HG02798 (cell line): Measurements from ENCODE around the gene SPTBN4.
A peak's percentile ranks its signal among the peaks of the same experiment; 100 is the strongest.

Experiments used
- ATAC-seq: cut with Tn5 transposase; IDR thresholded peaks from one replicate; pipeline ENCODE4 v1.9.1; 2021; ENCODE audit warnings: mild to moderate bottlenecking; ENCODE audit not compliant: unreplicated experiment, poor library complexity

SPTBN4 gene

DNA sequence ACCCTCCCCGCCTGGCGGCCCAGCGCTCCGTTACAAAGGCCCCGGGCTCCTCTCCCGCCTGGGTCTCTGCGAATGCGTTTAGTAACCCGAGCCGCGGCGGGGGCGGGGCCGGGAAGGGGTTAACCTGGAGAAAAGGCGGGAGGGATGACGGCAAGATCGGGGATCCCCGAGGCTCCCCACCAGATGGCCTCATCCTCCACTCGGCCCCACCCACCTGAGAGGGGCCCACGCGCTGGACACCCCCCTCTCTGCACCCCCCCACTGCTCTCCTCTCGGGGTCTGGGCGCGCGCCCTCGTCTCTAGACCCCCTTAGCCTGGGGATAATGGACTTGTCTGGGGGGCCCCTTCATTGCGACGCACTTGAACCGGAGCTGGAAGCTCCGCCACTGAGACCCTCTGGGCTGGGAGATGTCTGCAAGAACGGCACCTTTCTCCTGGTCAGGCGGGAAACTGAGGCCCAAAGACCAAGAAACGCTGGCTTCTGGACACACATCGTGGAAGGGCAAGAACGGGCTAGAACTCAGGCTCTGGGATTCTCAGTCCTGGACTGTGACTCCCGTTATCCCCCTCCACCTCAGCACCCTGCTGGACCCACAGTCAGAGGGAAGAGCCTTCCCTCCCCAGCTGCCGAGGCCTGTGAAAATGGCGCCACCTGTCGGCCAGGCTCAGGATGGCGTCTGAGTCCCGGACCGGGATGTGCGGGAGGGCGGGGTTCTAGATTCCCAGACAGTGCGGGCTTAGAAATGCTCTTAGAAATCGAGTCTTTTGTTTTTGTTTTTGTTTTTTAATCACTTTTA lies 131.5 kb downstream of the SPTBN4 start:
- ATAC-seq: peak; percentile 54

DNA sequence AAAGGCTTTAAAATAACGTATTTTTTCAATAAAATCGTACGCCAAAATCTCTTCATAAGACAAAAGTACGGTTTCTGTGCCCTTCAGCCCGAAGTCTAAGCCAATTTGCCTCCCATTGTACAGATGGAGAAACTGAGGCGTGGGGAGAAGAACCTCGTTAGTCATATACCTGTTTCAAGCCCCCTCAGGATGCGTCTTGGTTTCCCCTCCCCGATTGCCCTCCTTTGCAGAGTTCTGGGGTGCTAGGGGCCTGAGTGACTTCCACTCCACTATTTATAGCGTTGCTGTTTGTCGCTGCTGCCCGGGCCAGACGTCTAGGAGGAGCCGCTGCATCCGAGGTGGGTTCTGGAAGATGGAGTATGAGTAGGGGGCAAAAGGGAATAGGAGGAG lies 132.1 kb downstream of the SPTBN4 start:
- ATAC-seq: no peak

DNA sequence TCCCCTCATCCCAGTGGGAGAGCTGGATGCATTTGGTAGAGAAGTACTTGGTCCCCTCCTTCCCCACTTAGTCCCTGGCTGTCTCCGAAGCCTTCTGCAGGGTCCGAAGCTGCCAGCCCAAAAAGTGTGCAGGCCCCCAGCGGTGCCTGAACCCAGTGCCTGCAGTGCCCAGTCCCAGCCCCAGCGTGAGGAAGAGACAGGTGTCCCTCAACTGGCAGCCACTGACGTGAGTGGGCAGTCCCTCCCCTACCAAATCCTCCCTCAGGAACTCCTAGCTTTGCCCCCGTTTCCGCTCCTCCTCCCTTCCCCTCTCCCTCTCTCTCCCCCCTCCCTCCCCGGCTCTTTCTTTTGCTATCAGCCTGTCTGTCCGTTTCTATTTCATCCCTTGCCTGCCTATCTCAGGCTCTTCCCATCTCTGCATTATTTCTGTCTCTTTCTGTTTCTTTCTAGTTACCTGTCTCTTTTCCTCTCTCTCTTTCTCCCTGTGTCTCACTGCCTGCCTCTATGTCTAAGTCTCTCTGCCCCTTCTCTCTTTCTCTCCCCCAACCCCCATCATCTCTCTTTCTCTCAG lies 132.6 kb downstream of the SPTBN4 start:
- ATAC-seq: no peak

DNA sequence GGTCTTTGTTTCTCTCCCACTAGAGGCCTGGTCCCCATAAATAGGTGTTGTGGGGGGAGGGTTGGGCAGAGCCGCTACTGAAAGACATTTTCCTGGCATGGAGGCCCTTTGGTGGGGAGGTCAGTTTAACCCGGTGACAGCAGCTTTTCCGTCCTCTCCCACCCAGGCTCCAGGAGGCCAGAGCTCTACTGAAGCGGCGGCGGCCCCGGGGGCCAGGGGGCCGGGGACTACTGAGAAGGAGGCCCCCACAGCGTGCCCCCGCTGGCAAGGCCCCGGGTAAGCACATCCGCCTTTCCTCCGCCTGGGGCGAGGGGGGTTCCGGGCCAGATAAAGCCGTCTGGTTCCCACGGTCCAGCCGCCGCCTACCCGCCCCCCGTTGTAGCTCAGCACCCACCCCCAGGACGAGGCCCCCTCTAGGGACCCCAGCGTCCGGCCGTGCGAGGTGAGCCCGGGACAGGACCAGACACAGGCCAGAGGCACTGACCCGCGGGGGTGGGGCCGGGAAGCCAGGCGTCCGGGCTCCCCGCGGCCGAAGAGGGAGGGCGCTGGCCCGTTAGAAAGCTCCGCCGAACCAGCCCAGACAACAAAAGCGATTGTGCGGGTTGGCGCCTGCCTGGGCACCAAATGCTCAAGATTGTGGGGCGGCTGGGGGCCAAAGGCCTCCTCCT lies 133.2 kb downstream of the SPTBN4 start:
- ATAC-seq: no peak

DNA sequence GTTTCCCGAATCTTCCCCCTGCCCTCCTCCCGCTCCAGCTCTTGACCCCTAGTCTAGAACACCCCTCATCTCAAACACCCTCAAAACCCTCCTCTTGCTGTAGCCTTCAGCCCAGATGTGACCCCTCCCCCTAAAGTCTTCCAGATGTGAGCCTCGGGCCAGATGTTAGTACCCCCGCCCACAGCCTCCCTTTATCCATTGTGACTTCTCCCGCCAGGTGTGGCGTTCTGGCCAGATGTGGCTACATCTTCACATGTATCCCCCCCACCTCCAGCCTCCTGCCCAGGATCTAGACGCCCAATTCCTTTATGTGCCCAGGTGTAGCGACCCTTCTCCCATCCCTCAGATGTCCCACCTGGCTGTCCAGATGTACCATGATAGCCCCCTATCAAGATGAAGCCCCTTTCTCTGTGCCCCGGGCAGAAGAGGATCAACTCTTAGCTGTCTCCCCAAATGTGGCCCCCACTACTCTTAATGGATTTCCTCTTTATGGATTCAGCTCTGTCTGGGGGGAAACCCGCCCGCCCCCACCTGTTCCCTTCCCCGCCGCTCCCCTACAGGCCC lies 133.9 kb downstream of the SPTBN4 start:
- no peak for ATAC-seq

DNA sequence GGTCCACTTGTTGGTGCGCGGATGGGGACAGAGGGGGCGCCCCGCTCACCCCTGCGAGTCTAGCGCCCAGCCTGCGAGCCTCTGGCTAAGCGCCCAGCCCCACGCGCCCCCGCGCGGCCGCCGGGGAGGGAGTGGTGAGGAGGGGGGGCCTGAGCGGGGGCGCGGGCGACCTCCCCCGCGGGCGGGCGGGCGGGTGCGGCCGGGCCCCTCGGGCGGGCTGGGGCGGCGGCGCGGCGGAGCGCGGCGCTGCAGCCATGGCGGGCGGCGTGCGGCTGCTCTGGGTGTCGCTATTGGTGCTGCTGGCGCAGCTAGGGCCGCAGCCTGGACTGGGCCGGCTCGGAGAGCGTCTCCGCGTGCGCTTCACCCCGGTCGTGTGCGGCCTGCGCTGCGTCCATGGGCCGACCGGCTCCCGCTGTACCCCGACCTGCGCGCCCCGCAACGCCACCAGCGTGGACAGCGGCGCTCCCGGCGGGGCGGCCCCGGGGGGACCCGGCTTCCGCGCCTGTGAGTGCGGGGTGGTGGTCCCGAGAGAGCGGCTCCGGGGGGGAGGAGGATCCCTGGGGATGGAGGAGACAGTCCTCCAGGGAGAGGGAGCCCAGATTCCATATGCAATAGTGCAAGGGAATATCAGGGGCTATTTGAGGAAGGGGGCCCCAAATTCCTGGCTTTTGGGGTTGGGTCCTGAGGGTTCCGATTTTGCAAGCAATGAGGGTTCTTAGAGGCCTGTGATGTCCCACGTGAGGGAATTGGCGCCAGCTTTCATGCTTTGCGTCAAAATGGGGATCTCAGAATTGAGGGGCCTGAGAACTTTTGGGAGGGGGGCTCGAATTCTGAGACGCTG lies 134.6 kb downstream of the SPTBN4 start, which contains the start of gene LTBP4:
Gene LTBP4 (plus strand): TSS at position 236 of the 841 bp plus-strand sequence. CDS start 19 bp downstream, at position 255.
- no peak for ATAC-seq

DNA sequence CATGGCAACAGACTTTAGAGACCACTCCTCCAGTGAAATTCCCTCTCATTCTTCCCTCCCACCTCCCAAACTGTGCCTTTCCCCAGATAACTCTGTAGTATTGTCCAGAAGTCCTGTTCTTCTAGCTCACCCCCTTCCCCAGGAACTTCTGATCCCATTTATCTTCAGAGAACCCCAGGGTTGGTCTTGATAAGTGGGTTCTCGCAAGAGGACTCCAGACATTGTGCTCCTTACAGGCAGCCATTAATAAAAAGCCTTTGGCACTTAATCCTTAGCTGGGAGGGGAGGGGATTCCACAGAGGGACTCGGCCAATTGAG lies 136.2 kb downstream of the SPTBN4 start:
- ATAC-seq: no peak

DNA sequence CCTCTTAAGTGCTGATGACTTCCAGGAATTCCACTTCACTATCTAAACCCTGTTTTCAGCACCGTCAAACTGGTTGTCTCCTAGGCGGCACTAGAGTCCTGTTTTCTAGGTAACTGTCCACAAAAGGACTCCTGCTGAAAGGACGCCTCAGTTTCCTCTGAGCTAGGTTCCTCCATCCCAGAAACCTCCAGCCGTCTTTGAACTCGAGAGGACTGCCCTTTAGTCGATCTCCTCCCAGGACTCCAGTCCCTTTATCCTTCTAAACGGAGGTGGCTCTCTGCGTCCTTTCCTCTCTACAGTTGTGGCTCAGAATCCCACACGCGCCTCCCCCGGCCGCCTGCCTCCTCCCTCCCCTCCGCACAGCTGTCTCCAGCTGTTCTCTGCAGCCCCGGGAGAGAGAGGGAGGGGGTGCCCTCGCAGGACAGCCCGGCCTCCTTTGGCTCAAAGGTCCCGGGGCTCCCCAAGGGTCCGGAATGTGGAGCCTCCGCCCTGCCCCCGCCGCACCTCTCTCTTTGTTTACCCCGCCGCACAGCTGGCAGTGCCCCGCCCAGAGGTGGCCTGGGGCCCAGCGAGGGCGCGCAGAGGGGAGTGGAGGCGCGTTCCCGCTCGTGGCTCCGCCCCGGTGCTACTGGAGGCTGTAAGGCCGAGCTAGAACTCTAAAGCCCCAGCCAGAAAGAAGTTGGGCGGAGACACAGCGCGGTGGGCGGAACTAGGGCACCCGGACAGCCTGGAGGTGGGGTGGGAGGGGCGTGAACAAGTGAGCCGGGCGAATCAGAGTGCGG lies 136.8 kb downstream of the SPTBN4 start:
- peak; percentile 85 for ATAC-seq

DNA sequence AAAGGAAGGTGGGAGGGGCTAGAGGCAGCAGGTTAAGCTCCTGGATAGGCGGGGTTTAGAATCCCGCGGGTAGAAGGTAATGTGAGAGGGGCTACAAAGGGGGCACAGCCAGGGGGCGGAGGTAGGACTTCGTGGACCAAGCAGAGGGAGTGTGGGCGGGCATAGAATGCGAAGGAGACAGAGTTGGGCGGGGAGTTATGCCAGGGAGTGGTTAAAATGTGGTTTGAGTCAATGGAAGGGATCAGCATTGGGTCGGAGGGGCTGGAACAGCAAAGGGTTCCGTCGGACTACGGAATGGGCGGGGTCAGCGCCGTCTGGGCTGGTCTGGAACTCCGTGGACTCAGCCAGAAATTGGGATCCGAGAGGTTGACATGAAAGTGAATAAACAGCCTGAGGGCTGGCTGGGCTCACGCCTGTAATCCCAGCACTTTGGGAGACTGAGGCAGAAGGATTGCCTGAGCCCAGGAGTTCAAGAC lies 137.4 kb downstream of the SPTBN4 start:
- ATAC-seq: no peak

DNA sequence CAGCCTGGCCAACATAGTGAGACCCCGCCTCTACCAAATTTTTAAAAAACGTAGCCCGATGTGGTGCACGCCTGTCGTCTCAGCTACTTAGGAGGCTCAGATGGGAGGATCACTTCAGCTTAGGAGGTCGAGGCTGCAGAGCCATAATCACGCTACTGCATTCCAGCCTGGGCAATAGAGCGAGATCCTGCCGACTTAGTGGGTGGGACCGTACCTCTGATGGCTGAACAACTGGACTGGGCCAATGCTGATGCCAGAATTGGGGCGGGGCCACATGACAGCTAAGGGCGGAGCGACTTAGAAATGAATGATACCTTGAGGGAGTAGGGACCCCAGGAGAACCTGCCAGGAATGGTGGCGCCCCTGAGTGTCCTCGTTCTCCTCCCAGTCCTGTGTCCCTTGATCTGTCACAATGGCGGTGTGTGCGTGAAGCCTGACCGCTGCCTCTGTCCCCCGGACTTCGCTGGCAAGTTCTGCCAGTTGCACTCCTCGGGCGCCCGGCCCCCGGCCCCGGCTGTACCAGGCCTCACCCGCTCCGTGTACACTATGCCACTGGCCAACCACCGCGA lies 137.9 kb downstream of the SPTBN4 start:
- ATAC-seq: no peak

DNA sequence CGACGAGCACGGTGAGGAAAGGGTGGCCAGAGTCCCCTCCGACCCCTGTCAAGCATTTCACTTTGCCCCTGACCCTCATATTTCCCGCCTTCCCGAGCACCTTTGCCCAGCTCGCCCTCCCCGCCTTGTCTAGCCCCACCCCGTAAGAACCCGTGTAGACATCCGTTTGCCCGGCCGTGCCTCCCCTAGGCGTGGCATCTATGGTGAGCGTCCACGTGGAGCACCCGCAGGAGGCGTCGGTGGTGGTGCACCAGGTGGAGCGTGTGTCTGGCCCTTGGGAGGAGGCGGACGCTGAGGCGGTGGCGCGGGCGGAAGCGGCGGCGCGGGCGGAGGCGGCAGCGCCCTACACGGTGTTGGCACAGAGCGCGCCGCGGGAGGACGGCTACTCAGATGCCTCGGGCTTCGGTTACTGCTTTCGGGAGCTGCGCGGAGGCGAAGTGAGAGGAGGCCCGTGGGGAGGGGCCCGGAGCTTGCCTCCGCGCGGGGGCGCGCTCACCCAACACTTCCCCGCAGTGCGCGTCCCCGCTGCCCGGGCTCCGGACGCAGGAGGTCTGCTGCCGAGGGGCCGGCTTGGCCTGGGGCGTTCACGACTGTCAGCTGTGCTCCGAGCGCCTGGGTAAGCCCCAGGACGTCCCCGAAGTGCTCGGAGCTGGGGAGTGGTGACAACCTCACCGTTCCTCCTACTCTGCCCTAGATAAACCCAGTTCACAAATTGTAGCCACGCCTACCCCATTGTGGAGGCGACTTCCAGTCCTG lies 138.6 kb downstream of the SPTBN4 start:
- ATAC-seq: peak; percentile 26

DNA sequence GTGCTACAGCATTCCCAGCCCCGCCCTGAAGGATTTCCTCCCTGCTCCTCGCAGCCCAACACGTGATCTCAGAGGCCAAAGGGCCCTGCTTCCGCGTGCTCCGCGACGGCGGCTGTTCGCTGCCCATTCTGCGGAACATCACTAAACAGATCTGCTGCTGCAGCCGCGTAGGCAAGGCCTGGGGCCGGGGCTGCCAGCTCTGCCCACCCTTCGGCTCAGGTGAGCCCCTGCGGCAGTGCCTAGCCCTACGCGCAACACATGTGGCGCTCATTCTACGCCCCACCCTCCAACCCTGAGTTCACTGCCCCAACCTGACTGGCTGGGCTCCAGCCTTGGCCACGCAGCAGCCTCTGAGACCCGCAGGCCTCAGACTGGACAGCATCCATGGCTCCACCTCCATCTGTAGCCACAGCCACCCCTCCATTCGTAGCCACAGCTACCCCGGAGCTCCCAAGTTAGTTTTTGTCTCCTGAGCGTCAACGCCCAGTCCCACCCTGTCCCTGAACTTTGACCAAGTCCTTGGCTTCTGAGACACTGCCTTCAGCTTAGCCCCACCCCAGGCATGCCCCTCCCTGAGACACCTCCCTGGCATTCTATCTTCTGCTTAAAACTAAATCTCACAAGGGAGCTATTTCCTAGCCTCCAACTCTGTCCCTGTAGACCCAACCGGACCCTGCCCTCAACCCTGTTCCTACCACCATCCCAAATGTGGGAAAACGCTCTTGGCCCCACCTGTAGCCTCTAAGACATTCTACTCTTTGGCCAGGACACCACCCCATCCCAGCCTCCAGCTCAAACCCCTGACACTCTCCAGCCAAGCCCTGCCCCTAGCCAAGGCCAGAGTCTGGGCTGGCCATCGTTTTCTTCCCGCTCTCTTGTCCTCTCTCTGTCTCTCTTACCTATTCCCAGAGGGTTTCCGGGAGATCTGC lies 140.8 kb downstream of the SPTBN4 start:
- ATAC-seq: no peak

DNA sequence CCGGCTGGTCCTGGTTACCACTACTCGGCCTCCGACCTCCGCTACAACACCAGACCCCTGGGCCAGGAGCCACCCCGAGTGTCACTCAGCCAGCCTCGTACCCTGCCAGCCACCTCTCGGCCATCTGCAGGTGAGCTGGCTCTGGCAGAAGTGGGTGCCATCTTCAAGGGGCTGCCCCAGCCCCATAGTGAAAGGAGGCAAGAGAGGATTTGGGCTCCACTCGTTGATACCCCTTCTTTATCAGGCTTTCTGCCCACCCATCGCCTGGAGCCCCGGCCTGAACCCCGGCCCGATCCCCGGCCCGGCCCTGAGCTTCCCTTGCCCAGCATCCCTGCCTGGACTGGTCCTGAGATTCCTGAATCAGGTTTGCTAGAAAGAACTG lies 141.4 kb downstream of the SPTBN4 start:
- no peak for ATAC-seq

DNA sequence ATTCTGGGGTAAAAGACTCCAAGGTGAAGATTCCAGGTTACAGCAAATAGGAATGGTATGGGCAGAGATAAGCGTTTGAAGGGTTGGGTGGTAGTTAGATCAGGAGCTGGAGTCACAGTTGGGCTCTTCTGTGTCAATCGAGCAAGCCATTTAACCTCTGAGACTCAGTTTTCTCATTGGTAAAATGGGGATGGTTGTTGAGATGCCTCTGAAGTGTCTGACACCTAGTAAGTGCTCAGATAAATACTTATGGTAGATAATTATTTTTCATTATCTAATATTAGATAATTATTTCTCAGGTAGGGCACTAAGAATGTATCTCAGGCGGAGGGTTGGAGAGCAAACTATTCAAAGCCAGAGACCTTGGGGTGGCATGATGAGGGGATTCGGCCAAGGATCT lies 142.2 kb downstream of the SPTBN4 start:
- no peak for ATAC-seq

DNA sequence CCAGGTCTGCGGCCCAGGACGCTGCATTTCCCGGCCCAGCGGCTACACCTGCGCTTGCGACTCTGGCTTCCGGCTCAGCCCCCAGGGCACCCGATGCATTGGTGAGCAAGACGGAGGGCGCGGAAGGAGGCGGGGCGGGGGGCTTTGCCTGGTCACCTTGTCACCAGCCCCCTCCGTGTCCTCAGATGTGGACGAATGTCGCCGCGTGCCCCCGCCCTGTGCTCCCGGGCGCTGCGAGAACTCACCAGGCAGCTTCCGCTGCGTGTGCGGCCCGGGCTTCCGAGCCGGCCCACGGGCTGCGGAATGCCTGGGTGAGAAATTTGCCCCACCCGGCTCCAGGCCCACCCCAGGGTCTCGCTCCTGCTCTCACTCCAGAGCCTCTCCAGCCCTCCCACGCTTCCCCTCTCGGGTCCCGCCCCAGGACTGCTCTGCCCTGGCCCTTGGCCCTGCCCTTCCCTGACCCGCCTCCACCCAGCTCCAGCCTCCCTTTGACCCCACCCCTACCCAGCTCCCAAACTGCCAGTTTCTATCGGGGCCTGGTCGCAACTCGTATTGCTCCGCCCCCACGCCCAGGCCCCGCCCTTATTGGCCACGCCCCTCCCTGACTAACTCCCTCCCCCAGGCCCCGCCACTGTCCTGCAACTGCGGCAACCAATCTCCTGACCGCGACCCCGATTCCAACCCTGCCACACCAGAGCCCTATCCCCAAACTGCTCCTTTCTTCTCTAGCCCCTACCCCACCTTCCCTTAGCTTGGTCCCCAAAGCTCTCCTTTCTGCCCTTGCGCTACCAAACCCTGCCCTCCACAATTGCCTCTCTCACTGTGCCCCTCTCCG lies 143.0 kb downstream of the SPTBN4 start:
- peak; percentile 60 for ATAC-seq

DNA sequence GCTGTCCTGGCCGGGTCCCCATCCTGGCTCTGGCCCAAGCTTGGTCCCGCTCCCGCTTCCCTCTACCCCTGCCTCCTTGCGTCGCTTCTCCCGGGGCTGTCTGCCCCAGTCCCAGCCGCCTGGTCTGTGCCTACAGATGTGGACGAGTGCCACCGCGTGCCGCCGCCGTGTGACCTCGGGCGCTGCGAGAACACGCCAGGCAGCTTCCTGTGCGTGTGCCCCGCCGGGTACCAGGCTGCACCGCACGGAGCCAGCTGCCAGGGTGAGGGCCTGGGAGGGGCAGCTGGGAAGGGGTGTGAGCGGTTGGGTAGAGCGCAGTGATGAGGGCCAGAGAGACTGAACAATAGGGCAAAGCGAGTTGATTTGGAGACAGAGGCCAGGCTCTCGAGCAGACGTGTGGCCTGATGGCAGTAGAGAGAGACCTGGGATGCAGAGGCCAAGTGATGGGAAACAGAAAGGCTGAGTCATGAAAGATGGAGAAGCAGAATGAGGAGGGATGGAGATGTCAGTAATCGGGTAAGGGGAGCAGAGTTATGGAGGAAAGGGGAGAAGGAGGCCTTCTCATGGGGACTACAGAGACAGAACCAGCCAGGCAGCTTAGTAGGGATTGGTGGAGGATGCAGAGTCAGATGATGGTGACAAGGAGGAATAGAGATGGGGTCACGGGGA lies 143.7 kb downstream of the SPTBN4 start:
- no peak for ATAC-seq
